ENCODE data around the gene PRDM11.
A peak's percentile ranks its signal among the peaks of the same experiment; 100 is the strongest.

The PRDM11 gene

GRCh38 chr11:45179686-45180178 lies 33.3 kb downstream of the PRDM11 start:
- DNase-seq = no peak
- TF ChIP-seq CTCF (IDR thresholded peaks at IDR 0.05; ENCODE audit: low read depth, low read length) = no peak
- H3K9me3 ChIP-seq = no peaks in the 10 kb centered on the region
- peak overlapping the region; percentile 31 for H3K4me3 ChIP-seq (ENCODE audit: low read depth, low read length)
- H3K4me1 ChIP-seq = no peaks in the 10 kb centered on the region; the same call in 1 of the 2 replicates
- no peaks in the 10 kb centered on the region for H3K27me3 ChIP-seq
- no peaks in the 10 kb centered on the region for H3K36me3 ChIP-seq

- Histone ChIP-seq H3K4me1 (no peaks in the 10 kb centered on the region; the same call in 1 of the 2 replicates), H3K27me3 (no peaks in the 10 kb centered on the region), H3K36me3 (no peaks in the 10 kb centered on the region), H3K9me3 (no peaks in the 10 kb centered on the region), H3K4me3 (ENCODE audit: low read depth, low read length) (peak overlapping the region; percentile 44)
- DNase-seq = peak; percentile 63
- peak; percentile 28; the same call in 1 of the 2 replicates for TF ChIP-seq CTCF (IDR thresholded peaks at IDR 0.05; ENCODE audit: low read depth, low read length)
These were observed 33.9 kb downstream of the PRDM11 start for GRCh38 chr11:45180179-45180847.

GRCh38 chr11:45180848-45181192 lies 34.4 kb downstream of the PRDM11 start:
- TF ChIP-seq CTCF (IDR thresholded peaks at IDR 0.05; ENCODE audit: low read depth, low read length) = no peak
- H3K9me3 ChIP-seq = no peaks in the 10 kb centered on the region
- H3K4me3 ChIP-seq (ENCODE audit: low read depth, low read length) = peak overlapping the region; percentile 44
- peak; percentile 42 for DNase-seq
- no peaks in the 10 kb centered on the region for H3K27me3 ChIP-seq
- no peaks in the 10 kb centered on the region; the same call in 1 of the 2 replicates for H3K4me1 ChIP-seq
- H3K36me3 ChIP-seq = no peaks in the 10 kb centered on the region

- Histone ChIP-seq H3K4me3 (ENCODE audit: low read depth, low read length) (peak overlapping the region; percentile 44), H3K4me1 (no peaks in the 10 kb centered on the region; the same call in 1 of the 2 replicates), H3K9me3 (no peaks in the 10 kb centered on the region), H3K27me3 (no peaks in the 10 kb centered on the region), H3K36me3 (no peaks in the 10 kb centered on the region)
- no peak for TF ChIP-seq CTCF (IDR thresholded peaks at IDR 0.05; ENCODE audit: low read depth, low read length)
- no peak for DNase-seq
These were observed 34.9 kb downstream of the PRDM11 start for GRCh38 chr11:45181193-45181888.

GRCh38 chr11:45181889-45182550 lies 35.6 kb downstream of the PRDM11 start:
- no peak for TF ChIP-seq CTCF (IDR thresholded peaks at IDR 0.05; ENCODE audit: low read depth, low read length)
- Histone ChIP-seq H3K36me3 (no peaks in the 10 kb centered on the region), H3K4me1 (no peaks in the 10 kb centered on the region; the same call in 1 of the 2 replicates), H3K4me3 (ENCODE audit: low read depth, low read length) (no peak overlapping the region), H3K27me3 (no peaks in the 10 kb centered on the region), H3K9me3 (no peaks in the 10 kb centered on the region)
- DNase-seq = no peak

Data from BE2C (cell line).